Caco-2 (cell line): ENCODE data around the gene ATP8B1. TPM values are rescaled to one million over a fixed set of nuclear protein-coding genes. Genes with fewer than 3 reads are reported as not detected.

Experiments used
- BruUV-seq: library from RNA; stranded (reverse); fragments of 400-500 nt; replicated peaks from 2 replicates; lab custom pipeline; 2021; lab: Mats Ljungman, UMichigan
- CTCF ChIA-PET: fragments of 300-600 bp; sonication (Branson Sonifier 250); formaldehyde crosslinking; loops from one replicate; lab custom pipeline; 2022; ENCODE audit warnings: antibody characterized with exemption; lab: Charles Lee
- POLR2A ChIA-PET: fragments of 300-600 bp; sonication (Branson Sonifier 250); formaldehyde crosslinking; loops from one replicate; lab custom pipeline; 2022; ENCODE audit warnings: antibody characterized with exemption; lab: Charles Lee
- DNase-seq, 2 experiments: peaks; one replicate each; pipeline versions ENCODE4 v3.0.0 to v3.0.0-alpha.2; 2020 to 2022
- H3K27me3 ChIP-seq: replicated peaks from 2 replicates; pipeline ENCODE4 v1.6.0; 2011; ENCODE audit warnings: low read length; ENCODE audit not compliant: control insufficient read depth, insufficient read depth
- H3K36me3 ChIP-seq: 2 replicates; pipeline ENCODE4 v1.5.1; 2011; ENCODE audit warnings: low read length; ENCODE audit not compliant: control insufficient read depth, insufficient read depth
- H3K4me1 ChIP-seq: fragments of 250-450 bp; sonication (Bioruptor Pico); 2 replicates; pipeline ENCODE4 v1.5.1; 2020; ENCODE audit warnings: mild to moderate bottlenecking
- H3K4me3 ChIP-seq: 2 replicates; pipeline ENCODE4 v1.5.1; 2011; ENCODE audit warnings: low read depth, mild to moderate bottlenecking, control low read depth, low read length
- H3K9me3 ChIP-seq: fragments of 250-450 bp; sonication (Bioruptor Pico); 2 replicates; pipeline ENCODE4 v1.5.1; 2020; ENCODE audit warnings: mild to moderate bottlenecking, moderate library complexity
- H3K27ac Mint-ChIP-seq: one replicate; pipeline ENCODE4 v1.8.0; 2022; ENCODE audit warnings: mixed read lengths; ENCODE audit not compliant: unreplicated experiment
- H3K27me3 Mint-ChIP-seq: one replicate; pipeline ENCODE4 v1.8.0; 2022; ENCODE audit warnings: mixed read lengths; ENCODE audit not compliant: insufficient read depth, unreplicated experiment
- H3K36me3 Mint-ChIP-seq: one replicate; pipeline ENCODE4 v1.8.0; 2022; ENCODE audit warnings: mild to moderate bottlenecking, mixed read lengths; ENCODE audit not compliant: insufficient read depth, unreplicated experiment
- H3K4me1 Mint-ChIP-seq: one replicate; pipeline ENCODE4 v1.8.0; 2022; ENCODE audit warnings: low read depth, mixed read lengths; ENCODE audit not compliant: unreplicated experiment
- H3K4me3 Mint-ChIP-seq: one replicate; pipeline ENCODE4 v1.8.0; 2022; ENCODE audit warnings: mild to moderate bottlenecking, moderate library complexity, mixed read lengths; ENCODE audit not compliant: unreplicated experiment
- H3K9me3 Mint-ChIP-seq: one replicate; pipeline ENCODE4 v1.8.0; 2022; ENCODE audit warnings: mixed read lengths; ENCODE audit not compliant: unreplicated experiment
- CTCF ChIP-seq, 2 experiments: fragments of 200-600 bp in 1 of 2; IDR thresholded peaks; 1 replicate in 1 of 2; 2 replicates in 1 of 2; pipeline versions ENCODE4 v1.5.1 to v1.8.0; 2011 to 2022; ENCODE audit warnings: antibody characterized with exemption in 1 of 2, control low read depth in 1 of 2, inconsistent platforms in 1 of 2, low read depth in 1 of 2, low read length in 1 of 2, mild to moderate bottlenecking in 1 of 2, moderate library complexity in 1 of 2; ENCODE audit not compliant: insufficient read depth in 1 of 2, severe bottlenecking in 1 of 2, unreplicated experiment in 1 of 2
- intact Hi-C: fragments of 100-400 bp; cut with micrococcal nuclease; formaldehyde crosslinking; loops from one replicate; pipeline ENCODE4 v1.10.0; 2022; ENCODE audit not compliant: unreplicated experiment
- total RNA-seq: library from RNA; stranded (reverse); gene quantifications from 2 replicates; pipeline ENCODE4 v1.2.3, GENCODE V29; 2022

ATP8B1 gene
- total RNA-seq, 1 experiment from 2014 or later, result 31.6 TPM

- intact Hi-C loops, result no loop called here
- Histone ChIP-seq H3K27me3 (no peaks in the 10 kb centered on the region), H3K36me3 (no peaks in the 10 kb centered on the region), H3K9me3 (no peaks in the 10 kb centered on the region), H3K4me3 (no peak overlapping the region), H3K4me1 (peaks cover 13% of the 10 kb centered on the region; the same call in 1 of the 2 replicates)
- Mint-ChIP-seq H3K4me1 (peaks cover 6% of the 10 kb centered on the region), H3K27me3 (no peaks in the 10 kb centered on the region), H3K4me3 (no peak overlapping the region), H3K36me3 (peaks cover 5% of the 10 kb centered on the region), H3K9me3 (no peaks in the 10 kb centered on the region), H3K27ac (no peak overlapping the region)
- ChIA-PET POLR2A (no interaction called here), CTCF (no interaction called here)
- DNase-seq, result no peak
- BruUV-seq, result no TSS peak
- no peak for TF ChIP-seq CTCF (IDR thresholded peaks at IDR 0.05; ENCODE audit: insufficient read depth in 1 of 2, low read depth in 1 of 2, low read length in 1 of 2, severe bottlenecking in 1 of 2, unreplicated experiment in 1 of 2)
Measured at GRCh38 chr18:57834616-57835015, 31.5 kb upstream of the ATP8B1 start.

- peak; percentile 39 to 62 for DNase-seq
- peaks cover 6% of the 10 kb centered on the region for H3K4me1 Mint-ChIP-seq
- H3K27ac Mint-ChIP-seq, result peak overlapping the region; percentile 48
- no peak for TF ChIP-seq CTCF (IDR thresholded peaks at IDR 0.05; ENCODE audit: insufficient read depth in 1 of 2, low read depth in 1 of 2, low read length in 1 of 2, severe bottlenecking in 1 of 2, unreplicated experiment in 1 of 2)
- peaks cover 5% of the 10 kb centered on the region for H3K36me3 Mint-ChIP-seq
- peak overlapping the region; percentile 36 for H3K4me3 Mint-ChIP-seq
- H3K27me3 ChIP-seq, result no peaks in the 10 kb centered on the region
- no peaks in the 10 kb centered on the region for H3K27me3 Mint-ChIP-seq
- no peaks in the 10 kb centered on the region for H3K9me3 Mint-ChIP-seq
- CTCF ChIA-PET, result no interaction called here
- POLR2A ChIA-PET, result no interaction called here
- peaks cover 13% of the 10 kb centered on the region; the same call in 1 of the 2 replicates for H3K4me1 ChIP-seq
- intact Hi-C loops, result loop anchor here (2.0 kb wide), 1 partner anchor 31 kb away; the partner anchor contains the start of gene ATP8B1
- no peak overlapping the region for H3K4me3 ChIP-seq
- no peaks in the 10 kb centered on the region for H3K36me3 ChIP-seq
- BruUV-seq, result no TSS peak
- H3K9me3 ChIP-seq, result no peaks in the 10 kb centered on the region
Measured at GRCh38 chr18:57833441-57834101, 30.5 kb upstream of the ATP8B1 start.

DNA sequence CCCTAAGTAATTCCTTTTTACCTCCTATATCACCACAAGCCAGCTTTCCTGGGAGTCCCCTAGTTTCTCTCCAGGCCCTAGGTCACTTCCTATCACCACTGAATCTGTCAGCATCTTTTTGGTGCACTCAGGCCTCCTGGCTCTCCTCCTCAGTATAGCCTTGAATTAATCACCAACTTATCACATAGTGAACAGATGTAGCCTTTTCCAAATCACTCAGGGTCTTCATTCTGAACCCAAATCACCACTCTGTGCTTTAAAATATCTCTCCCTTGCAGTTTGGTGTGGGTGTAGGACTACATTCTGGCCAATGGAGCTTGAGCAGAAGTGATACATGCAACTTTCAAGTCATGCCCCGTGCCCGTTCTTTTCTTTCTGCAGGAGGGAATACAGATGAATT lies 29.6 kb upstream of the ATP8B1 start:
- POLR2A ChIA-PET, result no interaction called here
- no peaks in the 10 kb centered on the region for H3K27me3 Mint-ChIP-seq
- H3K27ac Mint-ChIP-seq, result no peak overlapping the region
- H3K4me1 Mint-ChIP-seq, result peaks cover 6% of the 10 kb centered on the region
- no peak for TF ChIP-seq CTCF (IDR thresholded peaks at IDR 0.05; ENCODE audit: insufficient read depth in 1 of 2, low read depth in 1 of 2, low read length in 1 of 2, severe bottlenecking in 1 of 2, unreplicated experiment in 1 of 2)
- no peaks in the 10 kb centered on the region for H3K9me3 Mint-ChIP-seq
- CTCF ChIA-PET, result no interaction called here
- Histone ChIP-seq H3K27me3 (no peaks in the 10 kb centered on the region), H3K4me1 (peaks cover 13% of the 10 kb centered on the region; the same call in 1 of the 2 replicates), H3K4me3 (no peak overlapping the region), H3K36me3 (no peaks in the 10 kb centered on the region), H3K9me3 (no peaks in the 10 kb centered on the region)
- H3K36me3 Mint-ChIP-seq, result peaks cover 5% of the 10 kb centered on the region
- intact Hi-C loops, result loop anchor here (2.0 kb wide), 1 partner anchor 30 kb away; the partner anchor contains the start of gene ATP8B1
- DNase-seq, result no peak
- no TSS peak for BruUV-seq
- H3K4me3 Mint-ChIP-seq, result no peak overlapping the region
